Measurements from ENCODE around the gene NUB1.

Gene NUB1

GRCh38 chr7:151386301-151387160, 44.9 kb downstream of the NUB1 start:
- Histone ChIP-seq H3K4me3 (ENCODE audit: insufficient read depth, low read depth, low read length) (no peak overlapping the region), H3K4me1 (ENCODE audit: control insufficient read depth, insufficient read depth, low read length) (no peaks in the 10 kb centered on the region), H3K27ac (ENCODE audit: insufficient read depth, low read depth, low read length, poor library complexity, severe bottlenecking) (no peak overlapping the region), H3K27me3 (ENCODE audit: control insufficient read depth, insufficient read depth, low read length, poor library complexity, severe bottlenecking) (peaks cover 35% of the 10 kb centered on the region), H3K9me3 (ENCODE audit: control insufficient read depth, low read length) (no peaks in the 10 kb centered on the region), H3K36me3 (ENCODE audit: control insufficient read depth, insufficient read depth, low read length) (no peaks in the 10 kb centered on the region)
- 92% methylated on average over 16 of the region's 16 CpGs for WGBS, 2 experiments

- no peaks in the 10 kb centered on the region for H3K36me3 ChIP-seq (ENCODE audit: control insufficient read depth, insufficient read depth, low read length)
- peaks cover 26% of the 10 kb centered on the region for H3K27me3 ChIP-seq (ENCODE audit: control insufficient read depth, insufficient read depth, low read length, poor library complexity, severe bottlenecking)
- no peak overlapping the region for H3K4me3 ChIP-seq (ENCODE audit: insufficient read depth, low read depth, low read length)
- WGBS, 2 experiments: 91% methylated on average over 24 of the region's 24 CpGs
- H3K27ac ChIP-seq (ENCODE audit: insufficient read depth, low read depth, low read length, poor library complexity, severe bottlenecking): no peak overlapping the region
- peaks cover 4% of the 10 kb centered on the region for H3K4me1 ChIP-seq (ENCODE audit: control insufficient read depth, insufficient read depth, low read length)
- H3K9me3 ChIP-seq (ENCODE audit: control insufficient read depth, low read length): no peaks in the 10 kb centered on the region
These were observed 45.8 kb downstream of the NUB1 start for GRCh38 chr7:151387161-151388006.

GRCh38 chr7:151388007-151388297, 46.3 kb downstream of the NUB1 start:
- H3K27me3 ChIP-seq (ENCODE audit: control insufficient read depth, insufficient read depth, low read length, poor library complexity, severe bottlenecking): peaks cover 21% of the 10 kb centered on the region
- no peak overlapping the region for H3K4me3 ChIP-seq (ENCODE audit: insufficient read depth, low read depth, low read length)
- WGBS, 2 experiments: 92 to 96% methylated on average over 7 to 8 of the region's 8 CpGs
- H3K9me3 ChIP-seq (ENCODE audit: control insufficient read depth, low read length): no peaks in the 10 kb centered on the region
- H3K36me3 ChIP-seq (ENCODE audit: control insufficient read depth, insufficient read depth, low read length): no peaks in the 10 kb centered on the region
- H3K4me1 ChIP-seq (ENCODE audit: control insufficient read depth, insufficient read depth, low read length): peaks cover 10% of the 10 kb centered on the region
- H3K27ac ChIP-seq (ENCODE audit: insufficient read depth, low read depth, low read length, poor library complexity, severe bottlenecking): no peak overlapping the region

GRCh38 chr7:151388430-151388829, 46.8 kb downstream of the NUB1 start:
- peaks cover 16% of the 10 kb centered on the region for H3K27me3 ChIP-seq (ENCODE audit: control insufficient read depth, insufficient read depth, low read length, poor library complexity, severe bottlenecking)
- WGBS, 2 experiments: 89 to 90% methylated on average over 10 of the region's 10 CpGs
- H3K4me3 ChIP-seq (ENCODE audit: insufficient read depth, low read depth, low read length): no peak overlapping the region
- peaks cover 10% of the 10 kb centered on the region for H3K4me1 ChIP-seq (ENCODE audit: control insufficient read depth, insufficient read depth, low read length)
- no peaks in the 10 kb centered on the region for H3K9me3 ChIP-seq (ENCODE audit: control insufficient read depth, low read length)
- H3K36me3 ChIP-seq (ENCODE audit: control insufficient read depth, insufficient read depth, low read length): no peaks in the 10 kb centered on the region
- no peak overlapping the region for H3K27ac ChIP-seq (ENCODE audit: insufficient read depth, low read depth, low read length, poor library complexity, severe bottlenecking)

GRCh38 chr7:151389096-151389767, 47.6 kb downstream of the NUB1 start:
- peaks cover 8% of the 10 kb centered on the region for H3K27me3 ChIP-seq (ENCODE audit: control insufficient read depth, insufficient read depth, low read length, poor library complexity, severe bottlenecking)
- no peaks in the 10 kb centered on the region for H3K9me3 ChIP-seq (ENCODE audit: control insufficient read depth, low read length)
- WGBS, 2 experiments: 93 to 95% methylated on average over 21 of the region's 21 CpGs
- H3K27ac ChIP-seq (ENCODE audit: insufficient read depth, low read depth, low read length, poor library complexity, severe bottlenecking): no peak overlapping the region
- no peak overlapping the region for H3K4me3 ChIP-seq (ENCODE audit: insufficient read depth, low read depth, low read length)
- H3K4me1 ChIP-seq (ENCODE audit: control insufficient read depth, insufficient read depth, low read length): peaks cover 10% of the 10 kb centered on the region
- H3K36me3 ChIP-seq (ENCODE audit: control insufficient read depth, insufficient read depth, low read length): no peaks in the 10 kb centered on the region

- 93 to 95% methylated on average over 24 of the region's 24 CpGs for WGBS, 2 experiments
- Histone ChIP-seq H3K9me3 (ENCODE audit: control insufficient read depth, low read length) (no peaks in the 10 kb centered on the region), H3K27me3 (ENCODE audit: control insufficient read depth, insufficient read depth, low read length, poor library complexity, severe bottlenecking) (peaks cover 4% of the 10 kb centered on the region), H3K4me1 (ENCODE audit: control insufficient read depth, insufficient read depth, low read length) (peaks cover 14% of the 10 kb centered on the region), H3K27ac (ENCODE audit: insufficient read depth, low read depth, low read length, poor library complexity, severe bottlenecking) (no peak overlapping the region), H3K36me3 (ENCODE audit: control insufficient read depth, insufficient read depth, low read length) (no peaks in the 10 kb centered on the region), H3K4me3 (ENCODE audit: insufficient read depth, low read depth, low read length) (no peak overlapping the region)
These were observed 48.4 kb downstream of the NUB1 start for GRCh38 chr7:151389768-151390597.

- Histone ChIP-seq H3K27me3 (ENCODE audit: control insufficient read depth, insufficient read depth, low read length, poor library complexity, severe bottlenecking) (peaks cover 4% of the 10 kb centered on the region), H3K27ac (ENCODE audit: insufficient read depth, low read depth, low read length, poor library complexity, severe bottlenecking) (no peak overlapping the region), H3K36me3 (ENCODE audit: control insufficient read depth, insufficient read depth, low read length) (no peaks in the 10 kb centered on the region), H3K4me1 (ENCODE audit: control insufficient read depth, insufficient read depth, low read length) (peaks cover 20% of the 10 kb centered on the region), H3K9me3 (ENCODE audit: control insufficient read depth, low read length) (no peaks in the 10 kb centered on the region), H3K4me3 (ENCODE audit: insufficient read depth, low read depth, low read length) (no peak overlapping the region)
- 85% methylated on average over 25 of the region's 25 CpGs for WGBS, 2 experiments
These were observed 49.2 kb downstream of the NUB1 start for GRCh38 chr7:151390598-151391357.

GRCh38 chr7:151391358-151391730, 49.7 kb downstream of the NUB1 start:
- 94% methylated on average over 9 of the region's 9 CpGs for WGBS, 2 experiments
- Histone ChIP-seq H3K36me3 (ENCODE audit: control insufficient read depth, insufficient read depth, low read length) (no peaks in the 10 kb centered on the region), H3K27me3 (ENCODE audit: control insufficient read depth, insufficient read depth, low read length, poor library complexity, severe bottlenecking) (peaks cover 4% of the 10 kb centered on the region)

GRCh38 chr7:151392002-151392401, 50.4 kb downstream of the NUB1 start:
- 90 to 93% methylated on average over 8 of the region's 8 CpGs for WGBS, 2 experiments
- H3K27ac ChIP-seq (ENCODE audit: insufficient read depth, low read depth, low read length, poor library complexity, severe bottlenecking): no peak overlapping the region
- H3K4me3 ChIP-seq (ENCODE audit: insufficient read depth, low read depth, low read length): no peak overlapping the region
- H3K27me3 ChIP-seq (ENCODE audit: control insufficient read depth, insufficient read depth, low read length, poor library complexity, severe bottlenecking): peaks cover 3% of the 10 kb centered on the region
- H3K36me3 ChIP-seq (ENCODE audit: control insufficient read depth, insufficient read depth, low read length): no peaks in the 10 kb centered on the region
- no peaks in the 10 kb centered on the region for H3K9me3 ChIP-seq (ENCODE audit: control insufficient read depth, low read length)
- peaks cover 20% of the 10 kb centered on the region for H3K4me1 ChIP-seq (ENCODE audit: control insufficient read depth, insufficient read depth, low read length)

More at GRCh38 chr7:151391358-151391730, 49.7 kb downstream of the NUB1 start:
- H3K4me1 ChIP-seq (ENCODE audit: control insufficient read depth, insufficient read depth, low read length): peaks cover 20% of the 10 kb centered on the region
- no peak overlapping the region for H3K27ac ChIP-seq (ENCODE audit: insufficient read depth, low read depth, low read length, poor library complexity, severe bottlenecking)
- H3K9me3 ChIP-seq (ENCODE audit: control insufficient read depth, low read length): no peaks in the 10 kb centered on the region
- no peak overlapping the region for H3K4me3 ChIP-seq (ENCODE audit: insufficient read depth, low read depth, low read length)
